ENCODE results near the gene KCNJ6. TPM values are rescaled to one million over a fixed set of nuclear protein-coding genes. Genes with fewer than 3 reads are reported as not detected.

Gene KCNJ6
- total RNA-seq, 1 donor from 2014 or later: 10.5 TPM

DNA sequence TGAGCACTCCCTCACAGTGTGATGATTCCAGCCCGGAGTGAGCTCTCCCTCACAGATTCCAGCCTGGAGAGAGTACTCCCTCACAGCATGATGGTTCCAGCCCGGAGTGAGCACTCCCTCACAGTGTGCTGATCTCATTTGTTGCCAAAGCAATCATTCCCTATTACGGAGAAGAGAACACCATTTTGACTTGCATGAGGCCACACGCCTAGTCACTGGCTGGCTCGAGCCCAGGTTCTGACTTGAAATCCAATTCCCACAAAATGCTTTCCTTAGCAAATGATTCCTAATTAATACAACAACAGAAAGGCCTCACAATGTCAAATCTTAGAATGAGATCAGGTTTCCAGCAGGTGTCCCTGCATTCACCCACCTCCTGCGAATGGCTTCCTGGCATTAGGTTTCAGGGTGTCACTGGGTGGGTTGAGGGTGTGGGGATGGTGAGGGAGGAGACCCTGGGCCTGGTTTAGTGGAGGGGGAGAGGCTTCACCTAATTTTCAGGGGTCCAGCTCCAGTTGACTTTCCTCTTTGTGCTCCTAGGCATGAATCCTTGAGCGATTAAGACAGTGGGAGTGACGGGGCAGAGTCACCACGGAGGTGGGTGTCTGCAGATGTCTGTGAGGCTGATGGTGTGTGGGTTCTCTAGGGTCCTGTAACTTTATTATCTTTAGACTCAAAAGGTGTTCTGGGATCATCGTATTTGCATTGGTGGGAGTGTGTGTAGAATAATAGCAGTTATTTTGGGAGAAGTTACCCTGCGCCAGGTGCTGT, 158.5 kb downstream of the KCNJ6 start:
- H3K36me3 Mint-ChIP-seq (ENCODE audit: unreplicated experiment): no peaks in the 10 kb centered on the region
- DNase-seq (ENCODE audit: extremely low spot score, unreplicated experiment): no peak
- TF ChIP-seq, protein P1, sequence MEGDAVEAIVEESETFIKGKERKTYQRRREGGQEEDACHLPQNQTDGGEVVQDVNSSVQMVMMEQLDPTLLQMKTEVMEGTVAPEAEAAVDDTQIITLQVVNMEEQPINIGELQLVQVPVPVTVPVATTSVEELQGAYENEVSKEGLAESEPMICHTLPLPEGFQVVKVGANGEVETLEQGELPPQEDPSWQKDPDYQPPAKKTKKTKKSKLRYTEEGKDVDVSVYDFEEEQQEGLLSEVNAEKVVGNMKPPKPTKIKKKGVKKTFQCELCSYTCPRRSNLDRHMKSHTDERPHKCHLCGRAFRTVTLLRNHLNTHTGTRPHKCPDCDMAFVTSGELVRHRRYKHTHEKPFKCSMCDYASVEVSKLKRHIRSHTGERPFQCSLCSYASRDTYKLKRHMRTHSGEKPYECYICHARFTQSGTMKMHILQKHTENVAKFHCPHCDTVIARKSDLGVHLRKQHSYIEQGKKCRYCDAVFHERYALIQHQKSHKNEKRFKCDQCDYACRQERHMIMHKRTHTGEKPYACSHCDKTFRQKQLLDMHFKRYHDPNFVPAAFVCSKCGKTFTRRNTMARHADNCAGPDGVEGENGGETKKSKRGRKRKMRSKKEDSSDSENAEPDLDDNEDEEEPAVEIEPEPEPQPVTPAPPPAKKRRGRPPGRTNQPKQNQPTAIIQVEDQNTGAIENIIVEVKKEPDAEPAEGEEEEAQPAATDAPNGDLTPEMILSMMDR (IDR thresholded peaks at IDR 0.05): no peak
- no peak overlapping the region for H3K27ac Mint-ChIP-seq (ENCODE audit: unreplicated experiment)
- no peaks in the 10 kb centered on the region for H3K27me3 Mint-ChIP-seq (ENCODE audit: unreplicated experiment)
- H3K4me3 Mint-ChIP-seq (ENCODE audit: unreplicated experiment): no peak overlapping the region
- H3K4me1 Mint-ChIP-seq (ENCODE audit: unreplicated experiment): peaks cover 18% of the 10 kb centered on the region
- H3K9me3 Mint-ChIP-seq (ENCODE audit: unreplicated experiment): no peaks in the 10 kb centered on the region

DNA sequence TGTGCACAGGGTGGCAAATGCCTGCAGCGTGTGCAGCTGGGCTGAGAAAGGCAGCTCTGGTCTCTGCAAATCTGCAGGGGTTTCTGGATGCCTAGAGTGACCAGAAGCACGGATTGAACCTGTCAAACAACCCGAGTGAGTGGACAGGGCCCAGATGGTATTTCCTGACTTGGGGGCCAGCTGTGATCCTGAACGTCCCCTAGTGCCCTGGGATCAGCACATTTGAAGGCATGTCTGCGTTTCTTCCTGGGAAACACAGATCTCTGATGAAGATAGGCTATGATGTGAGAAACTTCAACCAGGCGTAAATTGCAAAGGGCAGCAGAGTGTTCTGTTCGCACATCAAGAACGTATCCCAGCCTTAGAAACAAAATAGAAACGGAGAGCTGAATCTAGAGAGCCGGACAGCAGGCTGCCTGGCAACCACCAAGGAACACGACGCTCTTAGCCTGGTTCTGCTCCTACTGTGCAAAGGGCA, 163.1 kb downstream of the KCNJ6 start:
- H3K9me3 Mint-ChIP-seq (ENCODE audit: unreplicated experiment): no peaks in the 10 kb centered on the region
- H3K27ac Mint-ChIP-seq (ENCODE audit: unreplicated experiment): no peak overlapping the region
- DNase-seq (ENCODE audit: extremely low spot score, unreplicated experiment): no peak
- H3K36me3 Mint-ChIP-seq (ENCODE audit: unreplicated experiment): no peaks in the 10 kb centered on the region
- TF ChIP-seq, protein P1 (IDR thresholded peaks at IDR 0.05): no peak
- H3K4me1 Mint-ChIP-seq (ENCODE audit: unreplicated experiment): peaks cover 21% of the 10 kb centered on the region
- no peaks in the 10 kb centered on the region for H3K27me3 Mint-ChIP-seq (ENCODE audit: unreplicated experiment)
- H3K4me3 Mint-ChIP-seq (ENCODE audit: unreplicated experiment): no peak overlapping the region

- TF ChIP-seq, protein P1 (IDR thresholded peaks at IDR 0.05): no peak
- Mint-ChIP-seq H3K4me3 (ENCODE audit: unreplicated experiment) (no peak overlapping the region), H3K27me3 (ENCODE audit: unreplicated experiment) (no peaks in the 10 kb centered on the region), H3K36me3 (ENCODE audit: unreplicated experiment) (no peaks in the 10 kb centered on the region), H3K9me3 (ENCODE audit: unreplicated experiment) (no peaks in the 10 kb centered on the region), H3K4me1 (ENCODE audit: unreplicated experiment) (peaks cover 26% of the 10 kb centered on the region), H3K27ac (ENCODE audit: unreplicated experiment) (peak overlapping the region; percentile 48)
- DNase-seq (ENCODE audit: extremely low spot score, unreplicated experiment): no peak
Measured at GRCh38 chr21:37751268-37751975, 164.8 kb downstream of the KCNJ6 start.

- DNase-seq (ENCODE audit: extremely low spot score, unreplicated experiment): no peak
- Mint-ChIP-seq H3K27me3 (ENCODE audit: unreplicated experiment) (no peaks in the 10 kb centered on the region), H3K4me1 (ENCODE audit: unreplicated experiment) (peaks cover 25% of the 10 kb centered on the region), H3K4me3 (ENCODE audit: unreplicated experiment) (no peak overlapping the region), H3K36me3 (ENCODE audit: unreplicated experiment) (no peaks in the 10 kb centered on the region), H3K27ac (ENCODE audit: unreplicated experiment) (no peak overlapping the region), H3K9me3 (ENCODE audit: unreplicated experiment) (no peaks in the 10 kb centered on the region)
- TF ChIP-seq, protein P1 (IDR thresholded peaks at IDR 0.05): no peak
Measured at GRCh38 chr21:37749132-37749531, 167.1 kb downstream of the KCNJ6 start.

DNA sequence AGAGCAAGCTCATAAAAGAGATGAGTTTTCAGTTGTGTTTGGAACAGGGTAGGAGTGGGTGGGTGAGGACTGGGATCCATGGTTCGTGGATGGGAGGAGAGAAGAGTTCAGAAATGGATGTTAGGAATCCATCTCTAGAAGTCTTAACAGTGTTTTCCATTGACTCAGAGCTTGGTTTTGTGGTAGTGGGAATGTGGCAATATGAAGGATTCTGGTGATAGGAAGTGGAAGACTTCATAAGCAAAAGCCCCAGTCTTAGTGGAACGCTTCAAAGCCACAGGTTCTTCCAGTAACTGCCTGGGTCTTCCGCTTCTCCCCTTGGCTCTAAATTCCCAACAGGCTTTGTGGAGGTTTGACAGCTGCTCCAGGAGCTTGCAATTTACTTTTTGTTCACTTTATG, 167.9 kb downstream of the KCNJ6 start:
- DNase-seq (ENCODE audit: extremely low spot score, unreplicated experiment): no peak
- no peak overlapping the region for H3K4me3 Mint-ChIP-seq (ENCODE audit: unreplicated experiment)
- no peaks in the 10 kb centered on the region for H3K36me3 Mint-ChIP-seq (ENCODE audit: unreplicated experiment)
- H3K27me3 Mint-ChIP-seq (ENCODE audit: unreplicated experiment): no peaks in the 10 kb centered on the region
- H3K27ac Mint-ChIP-seq (ENCODE audit: unreplicated experiment): no peak overlapping the region
- H3K9me3 Mint-ChIP-seq (ENCODE audit: unreplicated experiment): no peaks in the 10 kb centered on the region
- H3K4me1 Mint-ChIP-seq (ENCODE audit: unreplicated experiment): peaks cover 27% of the 10 kb centered on the region
- TF ChIP-seq, protein P1 (IDR thresholded peaks at IDR 0.05): no peak

Data from osteocyte (in vitro differentiated cells).